ENCODE data around the gene SLC7A9.

DNA sequence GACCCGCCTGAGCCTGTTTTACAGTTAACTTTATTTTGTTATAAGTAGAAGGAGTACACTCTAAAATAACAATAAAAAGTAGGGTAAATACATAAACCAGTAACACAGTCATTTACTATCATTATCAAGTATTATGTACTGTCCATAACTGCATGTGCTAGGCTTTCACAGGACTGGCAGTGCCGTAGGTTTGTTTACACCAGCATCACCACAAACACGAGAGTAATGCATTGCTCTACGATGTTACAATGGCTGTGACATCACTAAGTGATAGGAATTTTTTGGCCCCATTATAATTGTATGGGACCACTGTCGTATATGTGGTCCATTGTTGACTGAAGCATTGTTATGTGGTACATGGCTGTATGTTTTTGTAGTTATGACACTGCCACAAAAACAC is 41.3 kb upstream of the SLC7A9 start:
- TF ChIP-seq POLR2AphosphoS5 (IDR thresholded peaks at IDR 0.05) (no peak), EP300 (IDR thresholded peaks at IDR 0.05) (no peak), POLR2A (IDR thresholded peaks at IDR 0.05) (no peak)
- TF ChIP-seq, protein P1, sequence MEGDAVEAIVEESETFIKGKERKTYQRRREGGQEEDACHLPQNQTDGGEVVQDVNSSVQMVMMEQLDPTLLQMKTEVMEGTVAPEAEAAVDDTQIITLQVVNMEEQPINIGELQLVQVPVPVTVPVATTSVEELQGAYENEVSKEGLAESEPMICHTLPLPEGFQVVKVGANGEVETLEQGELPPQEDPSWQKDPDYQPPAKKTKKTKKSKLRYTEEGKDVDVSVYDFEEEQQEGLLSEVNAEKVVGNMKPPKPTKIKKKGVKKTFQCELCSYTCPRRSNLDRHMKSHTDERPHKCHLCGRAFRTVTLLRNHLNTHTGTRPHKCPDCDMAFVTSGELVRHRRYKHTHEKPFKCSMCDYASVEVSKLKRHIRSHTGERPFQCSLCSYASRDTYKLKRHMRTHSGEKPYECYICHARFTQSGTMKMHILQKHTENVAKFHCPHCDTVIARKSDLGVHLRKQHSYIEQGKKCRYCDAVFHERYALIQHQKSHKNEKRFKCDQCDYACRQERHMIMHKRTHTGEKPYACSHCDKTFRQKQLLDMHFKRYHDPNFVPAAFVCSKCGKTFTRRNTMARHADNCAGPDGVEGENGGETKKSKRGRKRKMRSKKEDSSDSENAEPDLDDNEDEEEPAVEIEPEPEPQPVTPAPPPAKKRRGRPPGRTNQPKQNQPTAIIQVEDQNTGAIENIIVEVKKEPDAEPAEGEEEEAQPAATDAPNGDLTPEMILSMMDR (IDR thresholded peaks at IDR 0.05) = no peak

Data from gastroesophageal sphincter (tissue), 3 donors.